Gastrocnemius medialis (tissue), 4 donors: Measurements from ENCODE around the gene TFEB.

Experiments
- POLR2A ChIP-seq, 2 donors: fragments of 450-650 bp; IDR thresholded peaks; one replicate each; pipeline ENCODE4 v1.6.1; 2017; ENCODE audit warnings: antibody characterized with exemption in 2 of 2, mild to moderate bottlenecking in 2 of 2, moderate library complexity in 2 of 2
- TF ChIP-seq, protein P1 (sequence below), 5 experiments: fragments of 450-650 bp in 3 of 5; fragments of 200-600 bp in 2 of 5; sonication (generic) in 2 of 5; IDR thresholded peaks in 4 of 5; conservative IDR thresholded peaks in 1 of 5; 1 replicate in 4 of 5; 2 replicates in 1 of 5; pipeline ENCODE4 v1.5.1; 2016 to 2019; ENCODE audit warnings: antibody characterized with exemption in 5 of 5, mild to moderate bottlenecking in 3 of 5, moderate library complexity in 3 of 5

DNA sequence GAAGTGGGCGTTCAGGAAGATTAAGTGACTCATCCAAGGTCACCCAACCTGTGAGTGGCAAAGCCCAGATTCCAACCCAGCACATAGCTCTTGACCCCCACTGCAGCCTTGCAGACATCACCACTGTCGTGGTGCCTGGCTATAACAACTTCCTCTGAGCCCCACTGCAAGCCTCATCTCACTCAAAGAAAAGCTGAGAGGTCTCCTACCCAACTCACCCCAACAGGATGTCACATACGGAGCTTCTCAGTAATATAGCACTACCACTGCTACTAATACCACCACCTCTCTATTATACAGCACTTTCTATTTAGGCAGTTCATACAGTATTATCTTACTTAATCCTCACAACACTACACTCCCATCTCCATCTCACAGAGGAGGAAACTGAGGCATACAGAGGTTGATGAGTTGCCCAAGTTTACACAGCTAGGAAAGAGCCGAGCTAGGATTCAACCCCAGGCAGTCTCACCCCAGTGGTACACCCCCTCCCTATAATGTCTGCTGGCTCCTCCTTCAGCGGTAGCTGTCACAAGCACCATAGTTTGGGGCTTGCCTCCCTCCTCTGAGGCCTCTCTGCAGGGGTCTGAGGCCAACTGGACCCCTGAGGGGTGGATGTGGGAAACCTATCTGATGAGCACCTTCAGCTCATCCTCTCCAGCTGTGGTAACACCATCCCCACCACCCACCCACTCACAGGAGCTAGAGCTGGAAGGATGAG is 19.5 kb downstream of the TFEB start:
- TF ChIP-seq, protein P1, sequence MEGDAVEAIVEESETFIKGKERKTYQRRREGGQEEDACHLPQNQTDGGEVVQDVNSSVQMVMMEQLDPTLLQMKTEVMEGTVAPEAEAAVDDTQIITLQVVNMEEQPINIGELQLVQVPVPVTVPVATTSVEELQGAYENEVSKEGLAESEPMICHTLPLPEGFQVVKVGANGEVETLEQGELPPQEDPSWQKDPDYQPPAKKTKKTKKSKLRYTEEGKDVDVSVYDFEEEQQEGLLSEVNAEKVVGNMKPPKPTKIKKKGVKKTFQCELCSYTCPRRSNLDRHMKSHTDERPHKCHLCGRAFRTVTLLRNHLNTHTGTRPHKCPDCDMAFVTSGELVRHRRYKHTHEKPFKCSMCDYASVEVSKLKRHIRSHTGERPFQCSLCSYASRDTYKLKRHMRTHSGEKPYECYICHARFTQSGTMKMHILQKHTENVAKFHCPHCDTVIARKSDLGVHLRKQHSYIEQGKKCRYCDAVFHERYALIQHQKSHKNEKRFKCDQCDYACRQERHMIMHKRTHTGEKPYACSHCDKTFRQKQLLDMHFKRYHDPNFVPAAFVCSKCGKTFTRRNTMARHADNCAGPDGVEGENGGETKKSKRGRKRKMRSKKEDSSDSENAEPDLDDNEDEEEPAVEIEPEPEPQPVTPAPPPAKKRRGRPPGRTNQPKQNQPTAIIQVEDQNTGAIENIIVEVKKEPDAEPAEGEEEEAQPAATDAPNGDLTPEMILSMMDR (IDR thresholded peaks at IDR 0.05 in 4 of 5, conservative IDR thresholded peaks at IDR 0.05 in 1 of 5): no peak
- TF ChIP-seq POLR2A (IDR thresholded peaks at IDR 0.05): no peak
